Measurements from ENCODE around the gene RBP3.

The RBP3 gene

DNA sequence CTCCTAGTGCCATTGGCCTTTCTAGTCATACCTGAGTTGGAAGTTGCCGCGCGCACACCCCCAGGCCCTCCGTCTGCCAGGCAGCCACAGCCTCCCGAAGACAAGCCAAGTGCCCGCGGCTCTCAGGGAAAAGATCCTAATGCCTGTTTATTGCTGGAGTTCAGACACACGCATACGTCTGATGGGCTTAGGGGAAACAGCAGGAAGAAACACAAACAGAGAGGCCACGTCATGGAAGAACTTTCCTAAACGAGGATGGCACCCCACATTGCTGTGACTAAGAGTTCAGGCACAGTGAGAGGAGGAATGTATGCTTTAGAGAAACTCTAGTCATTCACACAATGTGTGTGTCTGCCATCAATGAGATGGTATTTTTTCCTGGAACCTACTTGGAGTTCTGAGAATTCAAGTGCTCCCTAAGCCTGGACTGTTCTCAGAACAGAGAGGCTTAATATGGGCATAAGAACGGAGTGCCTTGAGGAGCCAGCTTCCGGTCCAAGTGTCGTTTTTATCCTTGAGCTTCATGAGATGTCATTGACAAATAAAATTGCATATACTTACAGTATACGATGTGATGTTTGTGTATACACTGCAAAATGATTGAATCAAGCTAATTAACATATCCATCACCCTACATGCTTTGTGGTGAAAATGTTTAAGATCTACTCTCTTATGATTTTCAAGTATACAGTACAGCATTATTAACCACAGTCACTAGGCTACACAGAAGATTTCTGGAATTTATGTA, 11.6 kb upstream of the RBP3 start:
- no peak for FAIRE-seq
- peak; percentile 23 for DNase-seq (ENCODE audit: low spot score)

DNA sequence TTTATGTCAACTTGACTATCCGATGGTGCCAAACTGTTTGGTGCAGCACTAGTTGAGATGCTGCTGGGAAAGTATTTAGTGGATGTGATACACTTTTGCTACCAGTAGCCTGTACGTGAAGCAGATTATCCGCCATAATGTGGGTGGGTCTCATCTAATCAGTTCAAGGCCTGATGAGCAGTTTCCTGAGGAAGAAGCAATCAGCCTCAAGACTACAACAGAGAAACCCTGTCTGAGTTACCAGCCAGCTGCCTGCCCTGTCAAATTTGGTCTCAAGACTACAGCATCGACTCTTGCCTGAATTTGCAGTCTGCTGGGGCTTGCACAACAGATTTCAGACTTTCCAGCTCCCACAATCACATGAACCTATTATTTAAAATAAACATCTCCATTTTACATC, 10.9 kb upstream of the RBP3 start:
- FAIRE-seq = no peak
- DNase-seq (ENCODE audit: low spot score) = no peak

DNA sequence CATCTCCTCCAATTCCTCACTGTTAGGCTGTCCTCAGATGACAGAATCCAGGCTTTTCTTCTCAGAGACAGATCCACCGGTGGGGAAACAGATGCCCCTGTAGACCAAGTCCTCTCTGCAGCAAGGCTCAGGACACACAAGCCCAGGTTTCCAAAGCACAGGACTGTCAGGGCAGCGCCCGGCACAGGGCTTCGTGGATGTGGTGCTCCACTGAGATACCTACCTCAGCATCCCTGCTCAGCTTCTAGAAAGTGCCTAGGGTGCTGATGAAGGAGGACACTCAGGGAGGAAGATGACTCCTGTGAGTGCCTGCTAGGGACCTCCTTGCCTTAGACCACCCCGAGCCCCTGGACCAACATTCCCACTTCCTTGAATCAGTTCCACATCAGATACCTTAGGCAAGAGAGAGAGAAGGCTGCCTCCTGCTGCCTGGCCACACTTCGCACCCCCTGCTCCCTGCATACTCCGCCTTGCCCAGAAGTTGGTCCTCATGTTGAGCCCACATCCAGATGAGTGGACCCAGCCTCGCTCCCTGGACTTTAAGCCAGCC, 8.9 kb upstream of the RBP3 start:
- no peak for DNase-seq (ENCODE audit: low spot score)
- FAIRE-seq = no peak

DNA sequence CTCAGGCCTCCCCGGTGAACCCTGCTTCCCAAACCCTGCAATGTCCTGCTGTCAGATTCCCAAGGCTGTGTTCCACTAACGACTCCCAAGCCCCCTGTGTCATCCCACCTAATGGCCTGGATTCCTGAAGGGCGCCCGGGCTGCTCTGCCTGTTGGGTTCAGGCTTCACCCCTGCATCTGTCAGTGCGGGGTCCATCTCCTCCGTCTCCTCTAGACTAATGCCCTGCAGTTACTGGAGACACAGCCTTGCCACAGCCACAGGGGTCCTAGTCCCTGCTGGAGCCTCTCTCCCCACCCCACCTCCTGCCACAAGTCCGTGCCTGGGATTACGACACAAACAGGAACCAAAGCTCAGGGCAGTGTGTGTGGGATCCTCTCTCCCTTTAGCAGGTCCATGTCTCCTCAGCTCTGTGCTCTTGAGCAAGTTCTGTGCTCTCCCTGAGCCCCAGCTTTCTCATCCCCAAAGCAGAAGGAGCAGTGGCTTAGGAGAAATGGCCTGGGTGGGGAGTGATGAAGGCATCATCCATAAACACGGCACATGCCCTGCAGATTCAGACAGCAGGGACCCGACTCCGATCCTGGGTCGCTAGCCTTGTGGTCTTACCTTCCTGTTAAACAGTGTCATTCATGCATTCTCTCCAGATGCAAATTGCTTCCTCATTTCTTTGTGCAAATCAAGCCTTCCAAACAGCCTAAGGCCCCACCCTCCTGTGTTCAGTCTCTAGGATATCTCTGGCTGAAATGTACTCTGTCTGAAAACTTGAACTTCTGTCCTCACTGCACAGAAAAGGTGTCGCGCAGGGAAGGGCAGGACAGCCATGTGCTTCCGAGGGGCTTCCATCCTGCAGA, 8.2 kb upstream of the RBP3 start:
- DNase-seq (ENCODE audit: low spot score) = no peak
- no peak for FAIRE-seq

DNA sequence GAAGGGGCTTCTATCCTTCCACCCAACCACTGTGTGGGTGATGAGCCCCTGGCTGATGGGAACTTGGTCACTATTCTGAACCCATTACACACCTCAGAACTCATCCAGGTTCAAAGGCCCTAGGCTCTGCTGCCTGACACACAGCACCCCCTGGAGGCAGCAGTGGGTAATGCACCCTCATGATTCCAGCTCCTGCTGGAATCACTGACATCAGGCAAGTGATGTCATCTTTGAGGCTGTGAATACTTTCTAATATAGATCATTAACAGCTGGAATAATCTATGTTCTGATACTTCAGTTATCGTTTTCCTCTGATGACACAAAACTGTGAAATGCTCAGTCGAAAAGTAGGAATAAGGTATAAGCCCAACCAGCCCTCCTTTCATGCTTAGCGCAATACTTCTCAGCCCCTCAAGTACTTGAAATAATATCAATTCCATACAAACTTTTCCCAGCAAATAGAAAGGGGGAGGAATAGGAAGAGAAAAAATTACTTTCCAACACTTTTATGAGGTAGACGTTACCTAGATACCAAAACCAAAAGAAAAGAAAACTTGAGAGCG, 7.5 kb upstream of the RBP3 start:
- FAIRE-seq (no peak), DNase-seq (ENCODE audit: low spot score) (peak; percentile 19)

DNA sequence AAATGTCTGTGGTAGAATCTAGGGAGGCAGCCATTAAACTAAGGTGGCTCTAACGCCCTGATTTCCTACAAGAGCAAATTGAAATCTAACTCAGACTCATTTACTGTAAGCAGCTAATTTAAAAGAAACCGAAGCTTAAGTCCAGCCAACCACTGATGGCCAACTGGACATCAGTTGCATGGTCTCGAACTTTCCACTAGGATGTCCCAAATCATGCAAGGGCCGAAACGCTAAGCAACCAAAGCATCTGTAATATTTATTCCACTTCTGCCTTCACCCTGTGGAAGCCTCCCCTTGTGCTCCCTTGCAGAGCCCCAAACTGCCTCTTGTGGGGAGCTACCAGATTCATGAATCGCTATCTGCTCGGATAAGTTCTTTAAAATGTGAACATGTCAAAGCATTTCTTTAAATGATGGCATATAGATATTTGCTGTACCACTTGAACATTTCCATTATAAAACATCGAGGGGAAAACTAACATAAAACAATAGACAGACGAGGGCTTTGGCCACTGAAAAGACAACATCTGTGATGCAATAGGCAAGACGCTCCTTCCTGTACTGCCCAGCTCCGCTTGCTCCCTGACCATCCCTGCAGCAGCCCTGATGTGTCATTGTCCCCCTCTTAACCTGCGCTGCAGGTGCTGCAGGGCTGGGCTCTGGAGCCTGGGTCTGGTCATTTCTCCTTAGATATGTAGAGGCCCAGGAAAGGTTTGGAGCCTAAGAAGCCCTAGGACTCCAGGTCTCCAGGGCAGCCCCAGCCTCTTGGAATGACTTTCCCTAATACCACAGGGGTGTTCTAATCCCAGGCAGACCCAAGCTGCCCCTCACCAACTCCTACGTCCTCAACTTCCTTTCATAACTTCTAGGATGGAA, 2.9 kb upstream of the RBP3 start:
- DNase-seq (ENCODE audit: low spot score) (no peak), FAIRE-seq (no peak)

DNA sequence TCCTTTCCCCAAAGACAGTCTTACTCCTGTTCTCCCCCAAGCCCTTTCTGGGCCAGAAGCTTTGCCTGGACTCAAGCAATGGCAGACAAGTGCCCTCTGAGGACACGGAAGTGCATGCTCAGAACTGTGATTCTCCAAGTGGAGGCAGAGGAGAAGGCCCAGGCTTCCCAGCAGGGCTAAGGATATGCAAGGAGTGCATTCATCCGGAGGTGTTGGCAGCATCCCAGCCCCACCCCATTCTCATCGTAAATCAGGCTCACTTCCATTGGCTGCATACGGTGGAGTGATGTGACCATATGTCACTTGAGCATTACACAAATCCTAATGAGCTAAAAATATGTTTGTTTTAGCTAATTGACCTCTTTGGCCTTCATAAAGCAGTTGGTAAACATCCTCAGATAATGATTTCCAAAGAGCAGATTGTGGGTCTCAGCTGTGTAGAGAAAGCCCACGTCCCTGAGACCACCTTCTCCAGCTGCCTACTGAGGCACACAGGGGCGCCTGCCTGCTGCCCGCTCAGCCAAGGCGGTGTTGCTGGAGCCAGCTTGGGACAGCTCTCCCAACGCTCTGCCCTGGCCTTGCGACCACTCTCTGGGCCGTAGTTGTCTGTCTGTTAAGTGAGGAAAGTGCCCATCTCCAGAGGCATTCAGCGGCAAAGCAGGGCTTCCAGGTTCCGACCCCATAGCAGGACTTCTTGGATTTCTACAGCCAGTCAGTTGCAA, 1.4 kb upstream of the RBP3 start:
- FAIRE-seq (no peak), DNase-seq (ENCODE audit: low spot score) (no peak)

DNA sequence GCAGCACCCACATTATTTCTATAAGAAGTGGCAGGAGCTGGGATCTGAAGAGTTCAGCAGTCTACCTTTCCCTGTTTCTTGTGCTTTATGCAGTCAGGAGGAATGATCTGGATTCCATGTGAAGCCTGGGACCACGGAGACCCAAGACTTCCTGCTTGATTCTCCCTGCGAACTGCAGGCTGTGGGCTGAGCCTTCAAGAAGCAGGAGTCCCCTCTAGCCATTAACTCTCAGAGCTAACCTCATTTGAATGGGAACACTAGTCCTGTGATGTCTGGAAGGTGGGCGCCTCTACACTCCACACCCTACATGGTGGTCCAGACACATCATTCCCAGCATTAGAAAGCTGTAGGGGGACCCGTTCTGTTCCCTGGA, 874 bp upstream of the RBP3 start:
- DNase-seq (ENCODE audit: low spot score) (no peak), FAIRE-seq (no peak)

DNA sequence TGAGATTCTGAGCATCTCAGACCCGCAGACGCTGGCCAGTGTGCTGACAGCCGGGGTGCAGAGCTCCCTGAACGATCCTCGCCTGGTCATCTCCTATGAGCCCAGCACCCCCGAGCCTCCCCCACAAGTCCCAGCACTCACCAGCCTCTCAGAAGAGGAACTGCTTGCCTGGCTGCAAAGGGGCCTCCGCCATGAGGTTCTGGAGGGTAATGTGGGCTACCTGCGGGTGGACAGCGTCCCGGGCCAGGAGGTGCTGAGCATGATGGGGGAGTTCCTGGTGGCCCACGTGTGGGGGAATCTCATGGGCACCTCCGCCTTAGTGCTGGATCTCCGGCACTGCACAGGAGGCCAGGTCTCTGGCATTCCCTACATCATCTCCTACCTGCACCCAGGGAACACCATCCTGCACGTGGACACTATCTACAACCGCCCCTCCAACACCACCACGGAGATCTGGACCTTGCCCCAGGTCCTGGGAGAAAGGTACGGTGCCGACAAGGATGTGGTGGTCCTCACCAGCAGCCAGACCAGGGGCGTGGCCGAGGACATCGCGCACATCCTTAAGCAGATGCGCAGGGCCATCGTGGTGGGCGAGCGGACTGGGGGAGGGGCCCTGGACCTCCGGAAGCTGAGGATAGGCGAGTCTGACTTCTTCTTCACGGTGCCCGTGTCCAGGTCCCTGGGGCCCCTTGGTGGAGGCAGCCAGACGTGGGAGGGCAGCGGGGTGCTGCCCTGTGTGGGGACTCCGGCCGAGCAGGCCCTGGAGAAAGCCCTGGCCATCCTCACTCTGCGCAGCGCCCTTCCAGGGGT, 703 bp downstream of the RBP3 start:
- no peak for FAIRE-seq
- no peak for DNase-seq (ENCODE audit: low spot score)

DNA sequence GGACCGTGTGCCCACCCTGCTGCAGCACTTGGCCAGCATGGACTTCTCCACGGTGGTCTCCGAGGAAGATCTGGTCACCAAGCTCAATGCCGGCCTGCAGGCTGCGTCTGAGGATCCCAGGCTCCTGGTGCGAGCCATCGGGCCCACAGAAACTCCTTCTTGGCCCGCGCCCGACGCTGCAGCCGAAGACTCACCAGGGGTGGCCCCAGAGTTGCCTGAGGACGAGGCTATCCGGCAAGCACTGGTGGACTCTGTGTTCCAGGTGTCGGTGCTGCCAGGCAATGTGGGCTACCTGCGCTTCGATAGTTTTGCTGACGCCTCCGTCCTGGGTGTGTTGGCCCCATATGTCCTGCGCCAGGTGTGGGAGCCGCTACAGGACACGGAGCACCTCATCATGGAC, 1.4 kb downstream of the RBP3 start:
- FAIRE-seq (no peak), DNase-seq (ENCODE audit: low spot score) (no peak)

DNA sequence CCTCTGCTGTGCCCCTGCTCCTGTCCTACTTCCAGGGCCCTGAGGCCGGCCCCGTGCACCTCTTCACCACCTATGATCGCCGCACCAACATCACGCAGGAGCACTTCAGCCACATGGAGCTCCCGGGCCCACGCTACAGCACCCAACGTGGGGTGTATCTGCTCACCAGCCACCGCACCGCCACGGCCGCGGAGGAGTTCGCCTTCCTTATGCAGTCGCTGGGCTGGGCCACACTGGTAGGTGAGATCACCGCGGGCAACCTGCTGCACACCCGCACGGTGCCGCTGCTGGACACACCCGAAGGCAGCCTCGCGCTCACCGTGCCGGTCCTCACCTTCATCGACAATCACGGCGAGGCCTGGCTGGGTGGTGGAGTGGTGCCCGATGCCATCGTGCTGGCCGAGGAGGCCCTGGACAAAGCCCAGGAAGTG, 1.8 kb downstream of the RBP3 start:
- FAIRE-seq = no peak
- no peak for DNase-seq (ENCODE audit: low spot score)

DNA sequence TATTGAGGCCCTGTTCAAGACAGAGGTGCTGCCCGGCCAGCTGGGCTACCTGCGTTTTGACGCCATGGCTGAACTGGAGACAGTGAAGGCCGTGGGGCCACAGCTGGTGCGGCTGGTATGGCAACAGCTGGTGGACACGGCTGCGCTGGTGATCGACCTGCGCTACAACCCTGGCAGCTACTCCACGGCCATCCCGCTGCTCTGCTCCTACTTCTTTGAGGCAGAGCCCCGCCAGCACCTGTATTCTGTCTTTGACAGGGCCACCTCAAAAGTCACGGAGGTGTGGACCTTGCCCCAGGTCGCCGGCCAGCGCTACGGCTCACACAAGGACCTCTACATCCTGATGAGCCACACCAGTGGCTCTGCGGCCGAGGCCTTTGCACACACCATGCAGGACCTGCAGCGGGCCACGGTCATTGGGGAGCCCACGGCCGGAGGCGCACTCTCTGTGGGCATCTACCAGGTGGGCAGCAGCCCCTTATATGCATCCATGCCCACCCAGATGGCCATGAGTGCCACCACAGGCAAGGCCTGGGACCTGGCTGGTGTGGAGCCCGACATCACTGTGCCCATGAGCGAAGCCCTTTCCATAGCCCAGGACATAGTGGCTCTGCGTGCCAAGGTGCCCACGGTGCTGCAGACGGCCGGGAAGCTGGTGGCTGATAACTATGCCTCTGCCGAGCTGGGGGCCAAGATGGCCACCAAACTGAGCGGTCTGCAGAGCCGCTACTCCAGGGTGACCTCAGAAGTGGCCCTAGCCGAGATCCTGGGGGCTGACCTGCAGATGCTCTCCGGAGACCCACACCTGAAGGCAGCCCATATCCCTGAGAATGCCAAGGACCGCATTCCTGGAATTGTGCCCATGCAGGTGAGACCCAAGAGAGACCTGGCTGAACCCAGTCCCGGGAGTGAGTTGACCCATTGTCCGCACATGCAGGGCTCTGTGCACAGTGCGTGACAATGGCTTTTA, 2.8 kb downstream of the RBP3 start:
- DNase-seq (ENCODE audit: low spot score) (no peak), FAIRE-seq (no peak)

DNA sequence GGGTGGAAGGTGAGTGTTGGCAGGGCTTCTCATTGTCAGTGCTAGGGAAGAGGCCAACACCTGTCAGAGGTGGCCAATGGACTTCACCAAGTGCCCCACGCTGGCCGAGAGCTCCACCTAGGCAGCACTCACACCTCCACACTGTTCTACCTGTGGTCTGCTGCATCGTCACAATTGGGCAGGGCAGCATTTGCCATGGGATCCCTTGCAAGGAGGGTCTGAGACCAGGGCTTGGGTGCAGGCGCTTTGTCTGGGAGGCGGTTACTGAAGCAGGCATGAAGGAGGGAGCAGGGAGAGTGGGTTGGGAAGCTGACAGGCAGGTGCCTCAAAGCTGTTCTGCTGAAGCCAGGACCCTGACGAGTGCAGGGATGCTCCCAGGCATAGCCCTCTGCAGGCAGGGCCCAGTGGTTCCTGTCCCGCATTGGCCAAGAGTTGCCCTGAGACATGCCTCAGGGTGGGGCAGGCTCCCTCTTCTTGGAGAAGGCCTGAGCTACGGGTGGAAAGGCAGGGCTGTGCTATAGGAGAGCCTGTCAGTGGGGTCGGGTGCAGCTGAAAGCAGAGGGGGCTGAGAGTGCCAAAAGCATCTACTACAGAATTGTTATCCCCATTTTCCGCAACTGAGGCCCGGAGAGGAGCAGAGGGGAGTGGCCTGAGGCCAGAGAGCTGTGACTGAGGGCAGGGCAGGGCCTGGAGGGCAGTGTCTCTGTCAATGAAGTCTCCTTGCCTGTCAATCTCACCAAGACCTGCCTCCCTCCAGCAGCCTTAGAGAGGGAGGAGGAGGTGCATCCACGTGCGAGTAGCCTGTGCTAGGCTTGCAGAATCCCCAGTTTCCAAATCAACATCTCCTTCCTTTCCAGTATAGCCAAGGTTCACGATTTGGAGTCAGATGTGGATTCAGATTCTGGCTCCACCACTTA, 4.0 kb downstream of the RBP3 start:
- DNase-seq (ENCODE audit: low spot score) (no peak), FAIRE-seq (no peak)

DNA sequence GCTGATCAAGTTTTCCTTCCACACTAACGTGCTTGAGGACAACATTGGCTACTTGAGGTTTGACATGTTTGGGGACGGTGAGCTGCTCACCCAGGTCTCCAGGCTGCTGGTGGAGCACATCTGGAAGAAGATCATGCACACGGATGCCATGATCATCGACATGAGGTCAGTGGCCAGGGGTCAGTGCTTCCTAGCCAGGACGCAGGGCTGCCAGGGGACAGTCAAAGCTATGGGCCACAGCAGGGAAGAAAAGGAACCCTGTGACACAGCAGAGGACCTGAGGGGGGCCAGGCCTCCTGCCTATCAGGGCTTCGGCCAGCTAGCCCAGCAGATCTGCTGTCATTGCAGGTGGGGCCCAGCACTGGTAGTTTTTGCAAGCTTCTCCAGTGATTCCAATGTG, 5.2 kb downstream of the RBP3 start:
- DNase-seq (ENCODE audit: low spot score) (no peak), FAIRE-seq (no peak)

DNA sequence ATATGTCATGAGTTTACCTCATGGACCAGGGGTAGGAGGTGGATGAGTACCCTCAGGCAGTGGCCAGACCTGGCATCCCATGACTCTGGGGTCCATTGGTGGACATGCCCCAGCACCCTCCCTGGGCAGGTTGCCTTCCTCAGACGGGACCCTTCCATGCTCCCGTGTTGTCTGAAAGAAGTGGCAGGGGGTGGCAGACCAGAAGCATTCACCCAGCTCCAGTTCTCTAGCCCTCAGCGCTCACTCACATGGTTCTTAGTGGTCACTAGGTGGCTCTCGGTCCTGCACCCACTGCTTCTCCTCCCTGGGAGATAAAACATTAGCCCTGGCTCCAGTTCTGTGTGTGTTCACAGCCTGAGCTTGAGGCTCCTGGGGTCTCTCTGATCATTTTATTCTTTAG, 6.0 kb downstream of the RBP3 start:
- DNase-seq (ENCODE audit: low spot score) = peak; percentile 16
- FAIRE-seq = no peak

DNA sequence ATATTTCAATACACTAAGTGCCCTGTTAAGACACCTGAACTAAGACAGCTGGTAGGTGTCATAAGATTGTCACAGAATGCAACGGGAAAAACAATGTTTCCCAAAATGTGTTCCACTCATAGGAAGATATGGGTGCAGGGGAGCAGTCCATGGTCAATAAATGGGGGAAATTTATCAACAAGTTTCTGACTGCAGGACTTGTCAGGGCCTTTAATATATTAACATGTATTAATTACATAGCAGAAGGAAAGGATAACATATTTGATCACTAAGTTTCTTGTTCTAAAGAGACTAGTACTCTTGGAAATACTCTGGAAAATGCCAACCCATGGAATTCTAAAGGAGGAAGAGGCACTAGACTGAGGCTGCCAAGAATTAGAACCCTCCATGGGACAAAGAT, 6.7 kb downstream of the RBP3 start:
- FAIRE-seq = no peak

DNA sequence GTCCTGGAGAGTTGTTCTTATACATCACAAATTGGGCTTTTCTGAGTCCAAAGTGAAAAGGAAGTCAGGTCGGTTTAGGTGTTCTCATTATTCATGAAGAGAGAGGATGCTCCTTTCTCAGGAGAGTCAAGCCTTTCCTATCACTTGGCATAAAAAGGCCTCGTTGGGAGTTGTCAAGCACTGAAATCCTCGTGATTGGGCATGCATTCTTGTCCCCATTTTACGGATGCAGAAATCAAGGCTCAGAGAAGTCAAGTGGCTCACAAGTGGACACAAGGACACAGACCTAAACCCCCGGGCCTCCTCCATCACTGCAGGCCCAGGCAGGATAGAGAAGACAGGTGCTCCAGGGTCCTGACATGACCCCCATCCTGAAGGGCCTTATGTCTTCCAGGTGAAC, 8.5 kb downstream of the RBP3 start:
- FAIRE-seq = no peak

More for the DNA sequence above, 6.7 kb downstream of the RBP3 start:
- no peak for DNase-seq (ENCODE audit: low spot score)

More for the DNA sequence above, 8.5 kb downstream of the RBP3 start:
- DNase-seq (ENCODE audit: low spot score) = no peak
